Caco-2 (cell line): Measurements from ENCODE around the gene GUCA2A. TPM values are rescaled to one million over a fixed set of nuclear protein-coding genes. Genes with fewer than 3 reads are reported as not detected.

Experiments used
- BruUV-seq: library from RNA; stranded (reverse); fragments of 400-500 nt; replicated peaks from 2 replicates; lab custom pipeline; 2021; lab: Mats Ljungman, UMichigan
- CTCF ChIA-PET: fragments of 300-600 bp; sonication (Branson Sonifier 250); formaldehyde crosslinking; loops from one replicate; lab custom pipeline; 2022; ENCODE audit warnings: antibody characterized with exemption; lab: Charles Lee
- POLR2A ChIA-PET: fragments of 300-600 bp; sonication (Branson Sonifier 250); formaldehyde crosslinking; loops from one replicate; lab custom pipeline; 2022; ENCODE audit warnings: antibody characterized with exemption; lab: Charles Lee
- DNase-seq, 2 experiments: peaks; one replicate each; pipeline versions ENCODE4 v3.0.0 to v3.0.0-alpha.2; 2020 to 2022
- H3K27me3 ChIP-seq: replicated peaks from 2 replicates; pipeline ENCODE4 v1.6.0; 2011; ENCODE audit warnings: low read length; ENCODE audit not compliant: control insufficient read depth, insufficient read depth
- H3K36me3 ChIP-seq: 2 replicates; pipeline ENCODE4 v1.5.1; 2011; ENCODE audit warnings: low read length; ENCODE audit not compliant: control insufficient read depth, insufficient read depth
- H3K4me1 ChIP-seq: fragments of 250-450 bp; sonication (Bioruptor Pico); 2 replicates; pipeline ENCODE4 v1.5.1; 2020; ENCODE audit warnings: mild to moderate bottlenecking
- H3K4me3 ChIP-seq: 2 replicates; pipeline ENCODE4 v1.5.1; 2011; ENCODE audit warnings: low read depth, mild to moderate bottlenecking, control low read depth, low read length
- H3K9me3 ChIP-seq: fragments of 250-450 bp; sonication (Bioruptor Pico); 2 replicates; pipeline ENCODE4 v1.5.1; 2020; ENCODE audit warnings: mild to moderate bottlenecking, moderate library complexity
- H3K27ac Mint-ChIP-seq: one replicate; pipeline ENCODE4 v1.8.0; 2022; ENCODE audit warnings: mixed read lengths; ENCODE audit not compliant: unreplicated experiment
- H3K27me3 Mint-ChIP-seq: one replicate; pipeline ENCODE4 v1.8.0; 2022; ENCODE audit warnings: mixed read lengths; ENCODE audit not compliant: insufficient read depth, unreplicated experiment
- H3K36me3 Mint-ChIP-seq: one replicate; pipeline ENCODE4 v1.8.0; 2022; ENCODE audit warnings: mild to moderate bottlenecking, mixed read lengths; ENCODE audit not compliant: insufficient read depth, unreplicated experiment
- H3K4me1 Mint-ChIP-seq: one replicate; pipeline ENCODE4 v1.8.0; 2022; ENCODE audit warnings: low read depth, mixed read lengths; ENCODE audit not compliant: unreplicated experiment
- H3K4me3 Mint-ChIP-seq: one replicate; pipeline ENCODE4 v1.8.0; 2022; ENCODE audit warnings: mild to moderate bottlenecking, moderate library complexity, mixed read lengths; ENCODE audit not compliant: unreplicated experiment
- H3K9me3 Mint-ChIP-seq: one replicate; pipeline ENCODE4 v1.8.0; 2022; ENCODE audit warnings: mixed read lengths; ENCODE audit not compliant: unreplicated experiment
- intact Hi-C: fragments of 100-400 bp; cut with micrococcal nuclease; formaldehyde crosslinking; loops from one replicate; pipeline ENCODE4 v1.10.0; 2022; ENCODE audit not compliant: unreplicated experiment
- total RNA-seq: library from RNA; stranded (reverse); gene quantifications from 2 replicates; pipeline ENCODE4 v1.2.3, GENCODE V29; 2022
- TF ChIP-seq, protein P1 (sequence below), 2 experiments: fragments of 200-600 bp in 1 of 2; IDR thresholded peaks; 1 replicate in 1 of 2; 2 replicates in 1 of 2; pipeline versions ENCODE4 v1.5.1 to v1.8.0; 2011 to 2022; ENCODE audit warnings: antibody characterized with exemption in 1 of 2, control low read depth in 1 of 2, inconsistent platforms in 1 of 2, low read depth in 1 of 2, low read length in 1 of 2, mild to moderate bottlenecking in 1 of 2, moderate library complexity in 1 of 2; ENCODE audit not compliant: insufficient read depth in 1 of 2, severe bottlenecking in 1 of 2, unreplicated experiment in 1 of 2

Gene GUCA2A
- total RNA-seq, 1 experiment from 2014 or later, result 28.8 TPM

DNA sequence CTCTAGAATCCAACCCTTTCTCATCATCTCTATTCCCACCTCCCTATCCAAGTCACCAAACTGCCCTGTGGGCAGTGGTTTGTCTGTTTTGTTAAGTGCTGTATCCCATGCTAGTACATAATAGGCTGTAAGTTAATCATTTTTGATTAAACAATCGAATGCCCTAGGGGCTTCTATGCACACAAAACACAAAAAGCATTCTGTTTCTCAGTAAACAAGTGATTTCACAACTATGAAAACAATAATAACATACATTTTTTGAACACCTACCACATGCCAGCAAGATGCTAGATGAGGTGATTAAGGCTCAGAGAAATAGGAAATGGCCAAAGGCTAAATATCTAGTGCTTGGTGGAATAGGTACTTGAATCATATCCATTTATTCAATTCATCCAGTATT, 16.4 kb downstream of the GUCA2A start:
- Mint-ChIP-seq H3K36me3 (no peaks in the 10 kb centered on the region), H3K4me1 (no peaks in the 10 kb centered on the region), H3K27me3 (peaks cover 3% of the 10 kb centered on the region), H3K9me3 (no peaks in the 10 kb centered on the region), H3K27ac (no peak overlapping the region), H3K4me3 (no peak overlapping the region)
- no peak overlapping the region for H3K4me3 ChIP-seq
- BruUV-seq, result no TSS peak
- H3K27me3 ChIP-seq, result no peaks in the 10 kb centered on the region
- no peaks in the 10 kb centered on the region for H3K9me3 ChIP-seq
- peaks cover 18% of the 10 kb centered on the region for H3K4me1 ChIP-seq
- TF ChIP-seq, protein P1, sequence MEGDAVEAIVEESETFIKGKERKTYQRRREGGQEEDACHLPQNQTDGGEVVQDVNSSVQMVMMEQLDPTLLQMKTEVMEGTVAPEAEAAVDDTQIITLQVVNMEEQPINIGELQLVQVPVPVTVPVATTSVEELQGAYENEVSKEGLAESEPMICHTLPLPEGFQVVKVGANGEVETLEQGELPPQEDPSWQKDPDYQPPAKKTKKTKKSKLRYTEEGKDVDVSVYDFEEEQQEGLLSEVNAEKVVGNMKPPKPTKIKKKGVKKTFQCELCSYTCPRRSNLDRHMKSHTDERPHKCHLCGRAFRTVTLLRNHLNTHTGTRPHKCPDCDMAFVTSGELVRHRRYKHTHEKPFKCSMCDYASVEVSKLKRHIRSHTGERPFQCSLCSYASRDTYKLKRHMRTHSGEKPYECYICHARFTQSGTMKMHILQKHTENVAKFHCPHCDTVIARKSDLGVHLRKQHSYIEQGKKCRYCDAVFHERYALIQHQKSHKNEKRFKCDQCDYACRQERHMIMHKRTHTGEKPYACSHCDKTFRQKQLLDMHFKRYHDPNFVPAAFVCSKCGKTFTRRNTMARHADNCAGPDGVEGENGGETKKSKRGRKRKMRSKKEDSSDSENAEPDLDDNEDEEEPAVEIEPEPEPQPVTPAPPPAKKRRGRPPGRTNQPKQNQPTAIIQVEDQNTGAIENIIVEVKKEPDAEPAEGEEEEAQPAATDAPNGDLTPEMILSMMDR (IDR thresholded peaks at IDR 0.05; ENCODE audit: insufficient read depth in 1 of 2, low read depth in 1 of 2, low read length in 1 of 2, severe bottlenecking in 1 of 2, unreplicated experiment in 1 of 2), result no peak
- no peak for DNase-seq
- ChIA-PET POLR2A (no interaction called here), CTCF (interaction anchor here (1.3 kb wide), 1 partner anchor 26 kb away, joined by 6 read pairs; no protein-coding TSS in a partner anchor)
- intact Hi-C loops, result no loop called here
- no peaks in the 10 kb centered on the region; the same call in 1 of the 2 replicates for H3K36me3 ChIP-seq

DNA sequence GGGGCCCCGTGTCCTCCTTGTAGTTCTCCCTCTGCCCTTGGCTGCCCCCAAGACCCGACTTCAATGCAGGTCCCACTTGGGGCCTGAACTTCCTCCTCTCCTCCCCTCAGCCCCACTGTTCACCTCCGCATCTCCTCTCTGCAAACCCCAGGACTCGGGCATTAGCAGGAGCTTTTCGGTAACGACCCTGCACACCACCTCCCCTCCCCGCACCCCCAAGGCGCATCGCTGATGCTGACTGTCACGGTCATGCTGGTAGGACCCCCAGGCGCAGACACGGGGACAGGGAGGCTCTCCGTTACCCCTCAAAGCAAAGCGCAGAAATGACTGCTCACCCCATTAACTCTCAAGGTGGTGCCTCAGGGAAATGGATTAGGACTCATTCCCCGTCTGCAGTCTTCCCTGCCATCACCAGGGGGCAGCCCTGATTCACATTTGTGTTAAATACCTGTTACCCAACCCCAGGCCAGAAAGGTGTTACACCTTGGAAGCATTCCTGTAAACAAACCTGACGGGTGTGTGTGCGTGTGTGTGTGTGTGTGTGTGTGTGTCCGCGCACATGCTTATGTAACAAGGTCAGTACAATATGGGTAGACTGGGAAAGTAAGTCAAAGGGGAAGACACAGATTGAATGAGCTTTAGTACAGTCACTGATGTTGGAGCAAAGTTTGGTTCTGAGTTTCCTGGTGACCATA, 17.8 kb downstream of the GUCA2A start:
- ChIA-PET CTCF (interaction anchor here (0.7 to 1.3 kb wide), 3 partner anchors 27 to 598 kb away, joined by 3 to 6 read pairs (median 5); no protein-coding TSS in a partner anchor), POLR2A (no interaction called here)
- Histone ChIP-seq H3K36me3 (no peaks in the 10 kb centered on the region; the same call in 1 of the 2 replicates), H3K9me3 (no peaks in the 10 kb centered on the region), H3K4me3 (no peak overlapping the region), H3K27me3 (no peaks in the 10 kb centered on the region), H3K4me1 (peaks cover 7% of the 10 kb centered on the region)
- Mint-ChIP-seq H3K36me3 (no peaks in the 10 kb centered on the region), H3K27ac (no peak overlapping the region), H3K27me3 (peaks cover 7% of the 10 kb centered on the region), H3K9me3 (no peaks in the 10 kb centered on the region), H3K4me1 (no peaks in the 10 kb centered on the region), H3K4me3 (no peak overlapping the region)
- intact Hi-C loops, result loop anchor here (1.0 to 2.0 kb wide), 3 partner anchors 18 to 432 kb away; partner anchors contain the start of gene GUCA2A
- no TSS peak for BruUV-seq
- peak; percentile 89 for DNase-seq
- TF ChIP-seq, protein P1 (IDR thresholded peaks at IDR 0.05; ENCODE audit: insufficient read depth in 1 of 2, low read depth in 1 of 2, low read length in 1 of 2, severe bottlenecking in 1 of 2, unreplicated experiment in 1 of 2), result peak; percentile 75 to 89

DNA sequence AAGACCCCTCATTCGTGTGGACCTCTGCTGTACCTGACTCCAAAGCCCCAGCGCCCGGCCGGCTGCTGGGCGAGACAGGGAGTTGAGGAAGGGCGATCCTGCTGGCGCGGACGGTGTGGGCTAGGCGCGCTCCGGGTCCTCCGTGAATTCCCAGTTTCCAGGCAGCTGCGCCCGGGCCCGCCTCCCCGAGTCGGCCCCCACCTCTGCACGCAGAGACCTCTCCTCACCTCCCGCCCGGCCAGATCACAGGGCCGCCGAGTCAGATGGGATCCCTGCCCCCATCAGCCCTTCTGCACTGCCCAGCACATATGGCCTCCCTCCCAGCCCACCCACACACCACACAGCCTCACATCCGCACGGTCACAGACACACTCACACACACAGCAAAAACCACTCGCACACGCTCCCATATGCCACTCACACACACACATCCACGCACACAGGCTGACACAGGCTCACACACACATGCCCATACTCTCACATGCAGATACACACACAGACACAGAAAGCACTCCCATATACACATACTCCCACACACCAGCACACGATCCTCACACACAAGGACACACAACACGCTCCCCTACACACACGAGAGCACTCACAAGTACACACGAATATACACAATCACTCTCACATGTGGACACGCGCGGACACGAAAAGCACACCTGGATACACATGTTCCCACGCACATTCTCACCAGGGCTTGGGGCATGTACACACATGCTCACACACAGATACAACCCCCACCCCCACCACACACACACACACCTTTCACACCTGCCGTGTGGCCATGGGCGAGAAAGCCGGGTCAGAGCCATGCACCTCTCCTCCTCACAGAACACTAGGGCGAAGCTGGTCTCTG, 18.6 kb downstream of the GUCA2A start:
- POLR2A ChIA-PET, result no interaction called here
- H3K4me1 Mint-ChIP-seq, result no peaks in the 10 kb centered on the region
- Histone ChIP-seq H3K4me3 (no peak overlapping the region), H3K36me3 (no peaks in the 10 kb centered on the region; the same call in 1 of the 2 replicates), H3K9me3 (no peaks in the 10 kb centered on the region), H3K27me3 (no peaks in the 10 kb centered on the region), H3K4me1 (peaks cover 6% of the 10 kb centered on the region; the same call in 1 of the 2 replicates)
- no peak overlapping the region for H3K4me3 Mint-ChIP-seq
- TF ChIP-seq, protein P1 (IDR thresholded peaks at IDR 0.05; ENCODE audit: insufficient read depth in 1 of 2, low read depth in 1 of 2, low read length in 1 of 2, severe bottlenecking in 1 of 2, unreplicated experiment in 1 of 2), result no peak
- no TSS peak for BruUV-seq
- H3K27me3 Mint-ChIP-seq, result peaks cover 7% of the 10 kb centered on the region
- H3K36me3 Mint-ChIP-seq, result no peaks in the 10 kb centered on the region
- CTCF ChIA-PET, result no interaction called here
- H3K9me3 Mint-ChIP-seq, result no peaks in the 10 kb centered on the region
- intact Hi-C loops, result loop anchor here (2.0 kb wide), 1 partner anchor 19 kb away; the partner anchor contains the start of gene GUCA2A
- H3K27ac Mint-ChIP-seq, result no peak overlapping the region
- no peak for DNase-seq
